GM19324 (cell line): ENCODE data around the gene TSR1.

Experiments
- ATAC-seq: cut with Tn5 transposase; IDR thresholded peaks from one replicate; pipeline ENCODE4 v1.9.1; 2021; ENCODE audit warnings: mild to moderate bottlenecking, moderate library complexity; ENCODE audit not compliant: unreplicated experiment, low FRiP score

Gene TSR1

GRCh38 chr17:2292100-2292499 lies 44.2 kb downstream of the TSR1 start:
- ATAC-seq: no peak

- no peak for ATAC-seq
These were observed 46.3 kb downstream of the TSR1 start for GRCh38 chr17:2289878-2290478.

- no peak for ATAC-seq
These were observed 53.0 kb downstream of the TSR1 start for GRCh38 chr17:2283302-2283701.

- ATAC-seq: no peak
These were observed 53.9 kb downstream of the TSR1 start for GRCh38 chr17:2282297-2282873.

GRCh38 chr17:2279707-2280106 lies 56.5 kb downstream of the TSR1 start:
- no peak for ATAC-seq

GRCh38 chr17:2277429-2278170 lies 58.7 kb downstream of the TSR1 start:
- ATAC-seq: no peak

- no peak for ATAC-seq
These were observed 60.5 kb downstream of the TSR1 start for GRCh38 chr17:2275722-2276121.

- no peak for ATAC-seq
These were observed 61.8 kb downstream of the TSR1 start for GRCh38 chr17:2274414-2274813.
